Spleen (tissue), 11 donors: ENCODE data around the gene ALKBH1. TPM values are rescaled to one million over a fixed set of nuclear protein-coding genes. Genes with fewer than 3 reads are reported as not detected.

Experiments used
- DNase-seq: peaks from one replicate; pipeline ENCODE4 v3.0.0-alpha.2; 2020
- H3K27ac ChIP-seq, 8 donors: fragments of 200-600 bp; sonication (generic) in 7 of 8; 1 replicate in 4 of 8; 2 replicates in 4 of 8; pipeline versions ENCODE4 v1.5.0 to v1.8.0; 2016 to 2021; ENCODE audit warnings: inconsistent platforms in 4 of 8, mild to moderate bottlenecking in 4 of 8, moderate library complexity in 1 of 8
- H3K27me3 ChIP-seq, 7 donors: fragments of 200-600 bp; sonication (generic) in 6 of 7; replicated peaks in 1 of 7; 1 replicate in 4 of 7; 2 replicates in 3 of 7; pipeline versions ENCODE4 v1.5.0 to v1.8.0; 2016 to 2021; ENCODE audit warnings: inconsistent platforms in 3 of 7, mild to moderate bottlenecking in 1 of 7
- H3K36me3 ChIP-seq, 6 donors: fragments of 200-600 bp; sonication (generic) in 5 of 6; 1 replicate in 4 of 6; 2 replicates in 2 of 6; pipeline versions ENCODE4 v1.5.0 to v1.8.0; 2016 to 2021; ENCODE audit warnings: inconsistent platforms in 2 of 6
- H3K4me1 ChIP-seq, 6 donors: fragments of 200-600 bp; sonication (generic) in 5 of 6; 1 replicate in 3 of 6; 2 replicates in 3 of 6; pipeline versions ENCODE4 v1.5.0 to v1.8.0; 2016 to 2021; ENCODE audit warnings: inconsistent platforms in 3 of 6
- H3K4me3 ChIP-seq, 8 donors: fragments of 200-600 bp; sonication (generic) in 7 of 8; 1 replicate in 4 of 8; 2 replicates in 4 of 8; pipeline versions ENCODE4 v1.5.0 to v1.8.0; 2016 to 2021; ENCODE audit warnings: inconsistent platforms in 4 of 8, mild to moderate bottlenecking in 4 of 8, moderate library complexity in 2 of 8
- H3K9me3 ChIP-seq, 8 donors: fragments of 200-600 bp; sonication (generic) in 7 of 8; 1 replicate in 4 of 8; 2 replicates in 4 of 8; pipeline versions ENCODE4 v1.5.0 to v1.8.0; 2016 to 2021; ENCODE audit warnings: inconsistent platforms in 4 of 8
- CTCF ChIP-seq, 11 experiments: fragments of 200-600 bp in 7 of 11; fragments of 450-650 bp in 4 of 11; sonication (generic) in 4 of 11; IDR thresholded peaks in 8 of 11; conservative IDR thresholded peaks in 3 of 11; 1 replicate in 7 of 11; 2 replicates in 4 of 11; pipeline versions ENCODE4 v1.4.0 to v1.8.0; 2016 to 2021; ENCODE audit warnings: antibody characterized with exemption in 11 of 11, inconsistent platforms in 4 of 11, mild to moderate bottlenecking in 1 of 11
- POLR2A ChIP-seq, 3 donors: fragments of 450-650 bp; IDR thresholded peaks; one replicate each; pipeline ENCODE4 v1.5.1; 2017; ENCODE audit warnings: antibody characterized with exemption in 3 of 3, mild to moderate bottlenecking in 1 of 3
- POLR2AphosphoS5 ChIP-seq, 3 donors: sonication (generic); formaldehyde crosslinking; IDR thresholded peaks; one replicate each; pipeline ENCODE4 v1.5.1; 2017; ENCODE audit warnings: antibody characterized with exemption in 3 of 3
- WGBS, 5 donors: extraction: QIAGEN DNeasy Blood & Tissue Kit in 3 of 5; methylation state at CpG; one replicate each; pipeline versions ENCODE4 v1.1.5 to v1.1.7; 2013 to 2018; 5-methylcytosine and 5-hydroxymethylcytosine counted together
- intact Hi-C: fragments of 100-400 bp; cut with DNase I; formaldehyde crosslinking; loops from one replicate; pipeline ENCODE4 v1.15.0; 2023; ENCODE audit warnings: low total_unique reads
- polyA plus RNA-seq, 3 donors: library from polyadenylated mRNA; stranded (reverse); fragments of 200-250 nt; gene quantifications; one replicate each; pipeline ENCODE4 v1.2.1, GENCODE V29; 2013
- total RNA-seq, 7 donors: library from RNA; depleted of rRNA in 3 of 7; stranded (reverse); fragments of >200 nt in 3 of 7; fragmentation: NEBNext Ultra II Directional in 4 of 7; extraction: Animal tissue kit (Norgen Biotek cat#: 25700) in 4 of 7; gene quantifications; one replicate each; pipeline versions ENCODE4 v1.1.0 to v1.2.1, GENCODE V29; 2016 to 2021
- donor health status: healthy with polysubstance abuse.
- donor health status: DM: no; HTN: no; CAD: no; lungs with moderate emphysema.
- donor health status: DM: no; HTN: no; CAD: no.
- donor health status: Bipolar disorder and iron deficiency.
- donor health status: healthy.
- donor health status: DM: no; HTN: no; CAD: no.
- donor health status: DM: yes; HTN: yes; CAD: no.

Gene ALKBH1
- total and polyA plus RNA-seq, 10 donors = 7.7 to 17.7 (median 11.2) TPM

- Histone ChIP-seq H3K4me3 (no peak overlapping the region), H3K4me1 (peaks cover 0 to 32% (median 0%) of the 10 kb centered on the region in 6 donors), H3K27ac (no peak overlapping the region), H3K9me3 (no peaks in the 10 kb centered on the region), H3K27me3 (no peaks in the 10 kb centered on the region), H3K36me3 (peaks cover 3 to 100% (median 70%) of the 10 kb centered on the region in 6 donors)
- DNase-seq = no peak
- no peak for TF ChIP-seq POLR2A (IDR thresholded peaks at IDR 0.05)
- no peak for TF ChIP-seq POLR2AphosphoS5 (IDR thresholded peaks at IDR 0.05)
- no peak for TF ChIP-seq CTCF (IDR thresholded peaks at IDR 0.05 in 8 of 11, conservative IDR thresholded peaks at IDR 0.05 in 3 of 11)
- WGBS, 5 donors = 62 to 83% (median 68%) methylated on average over 4 of the region's 4 CpGs
- intact Hi-C loops = no loop called here
Observed at GRCh38 chr14:77746064-77746702, 38.4 kb upstream of the ALKBH1 start.

- intact Hi-C loops = no loop called here
- no peak overlapping the region for H3K4me3 ChIP-seq
- TF ChIP-seq POLR2AphosphoS5 (IDR thresholded peaks at IDR 0.05) (no peak), CTCF (IDR thresholded peaks at IDR 0.05 in 8 of 11, conservative IDR thresholded peaks at IDR 0.05 in 3 of 11) (no peak), POLR2A (IDR thresholded peaks at IDR 0.05) (no peak)
- 80 to 93% (median 86%) methylated on average over 2 of the region's 2 CpGs for WGBS, 5 donors
- no peak for DNase-seq
- no peak overlapping the region for H3K27ac ChIP-seq
- H3K4me1 ChIP-seq = peaks cover 7 to 55% (median 17%) of the 10 kb centered on the region in 6 donors
- H3K36me3 ChIP-seq = peaks cover 0 to 99% (median 63%) of the 10 kb centered on the region in 6 donors
- no peaks in the 10 kb centered on the region for H3K9me3 ChIP-seq
- H3K27me3 ChIP-seq = no peaks in the 10 kb centered on the region
Observed at GRCh38 chr14:77741438-77741837, 33.6 kb upstream of the ALKBH1 start.

GRCh38 chr14:77738559-77739250 is 30.9 kb upstream of the ALKBH1 start:
- TF ChIP-seq CTCF (IDR thresholded peaks at IDR 0.05 in 8 of 11, conservative IDR thresholded peaks at IDR 0.05 in 3 of 11) (no peak), POLR2AphosphoS5 (IDR thresholded peaks at IDR 0.05) (peak in 1 of 3 donors; percentile 42)
- no peak for DNase-seq
- Histone ChIP-seq H3K4me3 (no peak overlapping the region), H3K9me3 (no peaks in the 10 kb centered on the region), H3K27me3 (no peaks in the 10 kb centered on the region), H3K27ac (peak overlapping the region in 5 of 8 donors; percentile 16 to 71 (median 47)), H3K36me3 (peaks cover 2 to 99% (median 68%) of the 10 kb centered on the region in 6 donors), H3K4me1 (peaks cover 7 to 36% (median 17%) of the 10 kb centered on the region in 6 donors)
- 58 to 69% (median 63%) methylated on average over 7 of the region's 7 CpGs for WGBS, 5 donors
- intact Hi-C loops = no loop called here

GRCh38 chr14:77730976-77731497 is 23.2 kb upstream of the ALKBH1 start:
- no peak overlapping the region for H3K4me3 ChIP-seq
- H3K27ac ChIP-seq = no peak overlapping the region
- peaks cover 0 to 6% (median 0%) of the 10 kb centered on the region in 6 donors for H3K4me1 ChIP-seq
- intact Hi-C loops = no loop called here
- no peaks in the 10 kb centered on the region for H3K9me3 ChIP-seq
- 85 to 89% (median 86%) methylated on average over 3 of the region's 3 CpGs for WGBS, 5 donors
- TF ChIP-seq POLR2A (IDR thresholded peaks at IDR 0.05) (no peak), POLR2AphosphoS5 (IDR thresholded peaks at IDR 0.05) (no peak), CTCF (IDR thresholded peaks at IDR 0.05 in 8 of 11, conservative IDR thresholded peaks at IDR 0.05 in 3 of 11) (no peak)
- DNase-seq = no peak
- no peaks in the 10 kb centered on the region for H3K27me3 ChIP-seq
- peaks cover 9 to 100% (median 98%) of the 10 kb centered on the region in 6 donors for H3K36me3 ChIP-seq
